Neural progenitor cell (in vitro differentiated cells): ENCODE measurements around the gene LSM14B. TPM values are rescaled to one million over a fixed set of nuclear protein-coding genes. Genes with fewer than 3 reads are reported as not detected.
A peak's percentile ranks its signal among the peaks of the same experiment; 100 is the strongest.

Source experiments
- DNase-seq: peaks from one replicate; pipeline ENCODE4 v3.0.0-alpha.2; 2016; ENCODE audit warnings: low spot score
- H2AFZ ChIP-seq: fragments of 200-600 bp; sonication (generic); replicated peaks from 2 replicates; pipeline ENCODE4 v1.6.1; 2016; ENCODE audit warnings: antibody characterized with exemption
- H3F3A ChIP-seq: fragments of 200-600 bp; sonication (generic); 2 replicates; pipeline ENCODE4 v1.6.1; 2016; ENCODE audit warnings: antibody characterized with exemption, low read depth
- H3K27ac ChIP-seq: fragments of 200-600 bp; sonication (generic); 2 replicates; pipeline ENCODE4 v1.5.1; 2016; ENCODE audit warnings: mild to moderate bottlenecking
- H3K27me3 ChIP-seq: fragments of 200-600 bp; sonication (generic); 2 replicates; pipeline ENCODE4 v1.6.1; 2016; ENCODE audit warnings: mild to moderate bottlenecking, moderate library complexity
- H3K36me3 ChIP-seq: fragments of 200-600 bp; sonication (generic); 2 replicates; pipeline ENCODE4 v1.5.1; 2016
- H3K4me1 ChIP-seq: fragments of 200-600 bp; sonication (generic); 2 replicates; pipeline ENCODE4 v1.6.1; 2016; ENCODE audit warnings: mixed run types
- H3K4me2 ChIP-seq: fragments of 200-600 bp; sonication (generic); 2 replicates; pipeline ENCODE4 v1.6.1; 2016
- H3K4me3 ChIP-seq: fragments of 200-600 bp; sonication (generic); 2 replicates; pipeline ENCODE4 v1.5.1; 2016
- H3K79me2 ChIP-seq: fragments of 200-600 bp; sonication (generic); 2 replicates; pipeline ENCODE4 v1.6.1; 2016; ENCODE audit warnings: low read depth
- H3K9ac ChIP-seq: fragments of 200-600 bp; sonication (generic); 2 replicates; pipeline ENCODE4 v1.6.1; 2016
- H3K9me3 ChIP-seq: fragments of 200-600 bp; sonication (generic); 2 replicates; pipeline ENCODE4 v1.5.1; 2016; ENCODE audit warnings: low read depth
- H4K20me1 ChIP-seq: fragments of 200-600 bp; sonication (generic); 2 replicates; pipeline ENCODE4 v1.6.1; 2016; ENCODE audit warnings: low read depth
- H3K27ac Mint-ChIP-seq: 3 replicates; pipeline ENCODE4 v1.8.0; 2021; ENCODE audit warnings: mixed read lengths
- H3K27me3 Mint-ChIP-seq: 2 replicates; pipeline ENCODE4 v1.8.0; 2022; ENCODE audit warnings: low read depth, mild to moderate bottlenecking, inconsistent platforms, moderate library complexity, mixed read lengths; ENCODE audit not compliant: insufficient read depth
- H3K36me3 Mint-ChIP-seq: 3 replicates; pipeline ENCODE4 v1.8.0; 2021; ENCODE audit warnings: mixed read lengths
- H3K4me1 Mint-ChIP-seq: 3 replicates; pipeline ENCODE4 v1.8.0; 2021; ENCODE audit warnings: mixed read lengths
- H3K4me3 Mint-ChIP-seq: 3 replicates; pipeline ENCODE4 v1.8.0; 2021; ENCODE audit warnings: mild to moderate bottlenecking, moderate library complexity, mixed read lengths
- H3K9me3 Mint-ChIP-seq: 3 replicates; pipeline ENCODE4 v1.8.0; 2020; ENCODE audit warnings: mixed read lengths
- CTCF ChIP-seq: fragments of 200-600 bp; sonication (generic); IDR thresholded peaks from 2 replicates; pipeline ENCODE4 v1.5.1; 2017; ENCODE audit warnings: antibody characterized with exemption, mild to moderate bottlenecking
- EZH2 ChIP-seq: fragments of 200-600 bp; sonication (generic); IDR thresholded peaks from 2 replicates; pipeline ENCODE4 v1.6.1; 2017; ENCODE audit warnings: antibody characterized with exemption, mild to moderate bottlenecking, moderate library complexity
- EZH2phosphoT487 ChIP-seq: fragments of 200-600 bp; sonication (generic); IDR thresholded peaks from 2 replicates; pipeline ENCODE4 v1.6.1; 2017; ENCODE audit warnings: antibody characterized with exemption
- total RNA-seq: library from RNA; depleted of rRNA; stranded (reverse); fragments of >200 nt; gene quantifications from 2 replicates; pipeline ENCODE4 v1.2.3, GENCODE V29; 2015; ENCODE audit warnings: low replicate concordance

Gene LSM14B
- total RNA-seq, 1 donor from 2014 or later: 52.6 TPM

GRCh38 chr20:62119591-62120364, 2.5 kb upstream of the LSM14B start:
- H3F3A ChIP-seq: peaks cover 25% of the 10 kb centered on the region
- no peaks in the 10 kb centered on the region for H3K36me3 ChIP-seq
- H3K4me2 ChIP-seq: no peak overlapping the region
- H3K9me3 ChIP-seq: no peaks in the 10 kb centered on the region
- H3K4me3 Mint-ChIP-seq: peak overlapping the region; percentile 93
- peaks cover 48% of the 10 kb centered on the region for H3K4me1 Mint-ChIP-seq
- peaks cover 2% of the 10 kb centered on the region for H3K27me3 Mint-ChIP-seq
- peaks cover 6% of the 10 kb centered on the region for H3K36me3 Mint-ChIP-seq
- H3K4me1 ChIP-seq: peaks cover 38% of the 10 kb centered on the region
- H3K79me2 ChIP-seq: peaks cover 24% of the 10 kb centered on the region
- DNase-seq: no peak
- no peak overlapping the region for H3K27ac ChIP-seq
- peaks cover 2% of the 10 kb centered on the region for H3K9me3 Mint-ChIP-seq
- H3K9ac ChIP-seq: no peak overlapping the region
- TF ChIP-seq EZH2 (no peak), CTCF (no peak), EZH2phosphoT487 (no peak)
- peak overlapping the region; percentile 13 for H3K27ac Mint-ChIP-seq
- no peaks in the 10 kb centered on the region for H3K27me3 ChIP-seq
- no peak overlapping the region for H2AFZ ChIP-seq
- peaks cover 21% of the 10 kb centered on the region for H4K20me1 ChIP-seq
- no peak overlapping the region for H3K4me3 ChIP-seq

- no peak for DNase-seq
- H4K20me1 ChIP-seq: peaks cover 27% of the 10 kb centered on the region
- H3F3A ChIP-seq: peaks cover 25% of the 10 kb centered on the region
- peaks cover 10% of the 10 kb centered on the region for H3K36me3 Mint-ChIP-seq
- TF ChIP-seq EZH2phosphoT487: no peak
- no peak overlapping the region for H3K4me2 ChIP-seq
- H3K27ac Mint-ChIP-seq: peak overlapping the region; percentile 13
- peaks cover 5% of the 10 kb centered on the region for H3K27me3 Mint-ChIP-seq
- no peaks in the 10 kb centered on the region for H3K36me3 ChIP-seq
- peak overlapping the region; percentile 93 for H3K4me3 Mint-ChIP-seq
- peaks cover 33% of the 10 kb centered on the region for H3K4me1 ChIP-seq
- no peak overlapping the region for H2AFZ ChIP-seq
- H3K9ac ChIP-seq: no peak overlapping the region
- peaks cover 29% of the 10 kb centered on the region for H3K79me2 ChIP-seq
- H3K9me3 ChIP-seq: no peaks in the 10 kb centered on the region
- no peak overlapping the region for H3K27ac ChIP-seq
- H3K4me3 ChIP-seq: no peak overlapping the region
- peaks cover 2% of the 10 kb centered on the region for H3K9me3 Mint-ChIP-seq
- H3K27me3 ChIP-seq: no peaks in the 10 kb centered on the region
- peaks cover 45% of the 10 kb centered on the region for H3K4me1 Mint-ChIP-seq
These were observed 1.9 kb upstream of the LSM14B start for GRCh38 chr20:62120365-62120762.

GRCh38 chr20:62120990-62121775, 1.1 kb upstream of the LSM14B start:
- Histone ChIP-seq H3K4me1 (peaks cover 33% of the 10 kb centered on the region), H2AFZ (peak overlapping the region; percentile 92), H3K4me2 (peak overlapping the region; percentile 92), H3K27me3 (no peaks in the 10 kb centered on the region), H4K20me1 (peaks cover 35% of the 10 kb centered on the region), H3K27ac (peak overlapping the region; percentile 59), H3K36me3 (no peaks in the 10 kb centered on the region), H3K9me3 (no peaks in the 10 kb centered on the region), H3K9ac (no peak overlapping the region), H3F3A (peaks cover 25% of the 10 kb centered on the region), H3K79me2 (peaks cover 38% of the 10 kb centered on the region), H3K4me3 (peak overlapping the region; percentile 92)
- Mint-ChIP-seq H3K27me3 (peaks cover 5% of the 10 kb centered on the region), H3K4me3 (peak overlapping the region; percentile 93), H3K36me3 (peaks cover 10% of the 10 kb centered on the region), H3K9me3 (no peaks in the 10 kb centered on the region), H3K4me1 (peaks cover 45% of the 10 kb centered on the region), H3K27ac (no peak overlapping the region)
- TF ChIP-seq CTCF: no peak
- TF ChIP-seq EZH2phosphoT487: no peak
- no peak for TF ChIP-seq EZH2
- peak; percentile 18 for DNase-seq
